M059J (cell line): ENCODE measurements around the gene PUM2. TPM values are rescaled to one million over a fixed set of nuclear protein-coding genes. Genes with fewer than 3 reads are reported as not detected.
A peak's percentile ranks its signal among the peaks of the same experiment; 100 is the strongest.

Experiments
- DNase-seq: peaks from one replicate; pipeline ENCODE4 v3.0.0-alpha.2; 2012; ENCODE audit warnings: low read depth
- total RNA-seq: library from RNA; depleted of rRNA; stranded (reverse); fragments of >200 nt; shearing (Covaris generic); gene quantifications from 2 replicates; pipeline ENCODE4 v1.2.3, GENCODE V29; 2014

The PUM2 gene
- total RNA-seq, 1 experiment from 2014 or later, result 25.6 TPM

DNA sequence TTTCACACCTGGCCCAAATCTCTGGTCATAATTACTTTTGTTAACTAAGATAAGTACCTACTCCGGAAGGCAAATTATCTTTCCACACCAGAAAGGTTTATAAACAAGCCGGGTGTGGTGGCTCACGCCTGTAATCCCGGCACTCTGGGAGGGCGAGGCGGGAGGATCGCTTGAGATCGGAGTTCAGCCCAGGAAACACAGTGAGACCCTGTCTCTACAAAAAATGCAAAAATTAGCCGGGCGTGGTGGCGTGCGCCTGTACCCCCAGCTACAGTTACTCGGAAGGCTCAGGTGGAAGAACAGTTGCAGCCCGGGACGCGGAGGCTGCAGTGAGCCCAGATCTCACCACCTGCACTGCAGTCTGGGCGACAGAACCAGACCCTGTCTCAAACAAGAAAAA, 2.1 kb downstream of the PUM2 start:
- DNase-seq, result no peak

DNA sequence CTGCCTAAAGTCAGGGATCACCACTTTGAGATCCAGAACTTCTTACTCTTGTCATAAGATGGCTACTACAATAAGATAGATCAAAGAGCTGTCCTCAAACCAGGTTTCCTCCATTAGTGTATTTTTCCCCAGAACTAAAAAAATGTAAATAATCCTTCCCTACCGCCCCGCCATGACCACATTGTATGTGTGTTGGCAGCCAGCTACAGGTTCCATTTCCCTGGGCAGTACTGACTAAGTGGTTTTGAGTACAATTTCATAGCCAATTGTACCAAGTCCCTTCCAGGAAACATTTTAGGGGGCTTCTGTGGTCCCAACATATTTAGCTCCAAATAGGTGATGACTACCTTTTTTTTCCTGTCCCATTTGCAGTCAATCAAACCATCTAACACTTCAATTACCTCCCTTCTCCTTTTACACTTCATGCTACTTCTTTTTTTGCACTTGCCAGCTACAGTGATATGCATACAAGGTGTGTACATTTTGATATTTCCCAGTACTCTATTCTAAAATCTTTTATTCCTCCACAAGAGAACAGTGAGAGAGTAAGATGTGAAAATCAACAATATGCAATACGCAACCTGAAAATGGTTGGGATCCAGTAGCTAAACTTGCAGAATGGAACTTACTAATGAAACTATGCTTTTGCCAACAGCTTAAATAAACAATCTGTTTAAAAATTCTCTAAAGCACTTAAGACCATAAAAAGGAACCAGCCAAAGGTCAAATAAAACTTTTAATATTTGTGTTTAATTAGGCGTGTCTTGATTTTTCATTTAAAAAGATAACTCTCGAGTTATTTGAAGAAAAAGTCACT, 3.9 kb downstream of the PUM2 start:
- peak; percentile 17 for DNase-seq

DNA sequence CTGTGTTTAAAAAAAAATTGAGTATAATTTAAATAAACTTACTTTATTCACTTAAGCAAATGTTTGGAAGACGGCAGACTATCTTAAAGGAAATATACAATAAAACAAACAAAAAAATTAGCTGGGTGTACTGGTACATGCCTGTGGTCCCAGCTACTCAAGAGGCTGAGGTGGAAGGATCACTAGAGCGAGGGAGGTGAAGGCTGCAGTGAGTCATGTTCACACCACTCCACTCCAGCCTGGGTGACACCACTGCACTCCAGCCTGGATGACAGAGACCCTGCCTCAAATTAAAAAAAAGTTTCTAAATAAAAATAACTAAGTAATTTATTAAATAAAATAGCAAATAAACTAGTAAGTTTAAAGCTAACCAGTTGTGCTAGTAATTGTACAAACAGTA, 7.5 kb downstream of the PUM2 start:
- peak; percentile 18 for DNase-seq

DNA sequence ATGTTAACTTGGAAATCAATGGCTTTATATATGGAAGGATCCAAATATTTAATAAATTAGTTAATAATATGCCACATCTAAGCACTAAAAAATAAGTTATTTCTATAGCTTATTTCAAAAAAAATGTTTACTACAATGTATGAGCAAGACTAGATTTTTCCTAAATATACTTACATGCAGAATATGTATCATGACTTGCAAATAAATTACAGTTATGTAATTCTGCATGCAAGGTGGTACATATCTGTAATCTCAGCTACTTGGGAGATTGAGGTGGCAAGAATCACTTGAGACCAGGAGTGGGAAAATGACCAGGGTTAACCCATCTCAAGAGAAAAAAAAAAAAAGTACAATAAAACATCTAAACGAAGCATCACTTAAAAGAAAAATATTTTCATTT, 11.6 kb downstream of the PUM2 start:
- no peak for DNase-seq

DNA sequence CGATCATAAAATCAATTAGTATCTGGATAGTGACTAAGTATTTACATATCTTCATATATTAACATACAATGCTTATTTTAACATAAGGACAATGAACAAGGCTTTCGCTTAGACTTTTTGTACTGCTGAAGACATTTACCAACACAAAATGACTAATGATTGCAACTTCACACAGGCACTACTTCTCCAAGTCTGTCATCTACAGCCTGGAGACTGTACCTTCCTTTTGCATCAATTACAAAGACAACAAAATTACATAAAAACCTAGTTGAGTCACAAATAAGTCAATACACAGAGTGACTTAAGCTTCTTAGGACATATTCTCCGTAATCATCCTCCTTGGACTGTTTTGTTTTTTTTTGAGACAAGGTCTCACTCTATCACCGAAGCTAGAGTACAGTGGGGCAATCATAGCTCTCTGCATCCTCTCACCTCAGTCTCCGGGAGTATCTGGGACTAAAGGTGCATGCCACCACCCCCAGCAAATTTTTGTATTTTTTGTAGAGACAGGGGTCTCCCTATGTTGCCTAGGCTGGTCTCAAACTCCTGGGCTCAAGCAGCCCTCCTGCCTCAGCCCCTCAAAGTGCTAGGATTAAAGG, 15.9 kb downstream of the PUM2 start:
- DNase-seq, result no peak

DNA sequence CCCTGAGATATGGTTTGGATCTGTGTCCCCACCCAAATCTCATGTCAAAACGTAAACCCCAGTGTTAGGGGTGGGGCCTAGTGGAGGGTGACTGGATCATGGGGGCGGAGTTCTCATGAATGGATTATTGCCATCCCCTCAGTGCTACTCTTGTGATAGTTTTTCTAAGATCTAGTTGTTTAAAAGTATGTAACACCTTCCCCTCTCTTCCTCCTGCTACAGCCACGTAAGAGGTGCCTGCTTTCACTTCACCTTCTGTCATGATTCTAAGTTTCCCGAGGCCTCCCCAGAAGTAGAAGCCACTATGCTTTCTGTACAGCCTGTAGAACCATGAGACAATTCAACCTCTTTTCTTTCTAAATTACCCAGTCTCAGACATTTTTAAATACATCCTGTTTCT, 16.9 kb downstream of the PUM2 start:
- DNase-seq, result no peak

DNA sequence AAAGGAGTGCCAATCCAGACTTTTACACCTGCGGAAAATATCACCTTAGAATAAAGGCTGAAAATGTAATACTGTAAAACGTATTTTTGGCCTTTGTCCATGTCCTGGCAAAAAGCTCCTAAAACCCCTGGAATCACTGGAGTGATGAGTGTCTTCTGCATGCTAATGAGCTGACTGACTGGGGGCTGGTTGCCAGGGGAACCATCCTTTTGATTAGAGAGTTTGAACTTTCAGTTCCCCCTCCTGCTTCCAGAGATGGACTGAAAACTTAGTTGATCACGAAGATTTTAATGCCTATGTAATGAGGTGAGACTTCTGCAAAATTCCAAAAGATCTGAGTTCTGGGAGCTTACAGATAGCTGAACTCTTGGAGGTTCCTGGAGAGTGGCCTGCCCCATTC, 20.5 kb downstream of the PUM2 start:
- no peak for DNase-seq

DNA sequence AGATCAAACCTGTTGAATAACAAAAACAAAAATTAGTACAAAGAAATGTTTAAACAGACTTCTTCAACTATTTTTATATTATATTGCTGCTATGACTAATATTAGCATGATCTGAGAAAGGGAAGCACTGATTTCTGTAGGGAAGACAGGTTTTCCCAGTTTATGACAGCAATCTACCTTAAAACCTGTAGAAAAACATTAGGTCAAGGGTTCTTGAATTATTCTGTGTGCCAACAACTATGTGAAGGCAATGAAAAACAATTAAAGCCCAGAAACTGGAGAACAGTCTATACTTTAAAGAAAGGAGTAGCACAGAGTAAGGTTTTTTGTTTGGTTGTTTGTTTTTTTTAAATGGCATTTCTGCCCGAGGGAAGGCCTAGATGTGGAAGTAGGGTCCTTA, 23.3 kb downstream of the PUM2 start:
- no peak for DNase-seq

DNA sequence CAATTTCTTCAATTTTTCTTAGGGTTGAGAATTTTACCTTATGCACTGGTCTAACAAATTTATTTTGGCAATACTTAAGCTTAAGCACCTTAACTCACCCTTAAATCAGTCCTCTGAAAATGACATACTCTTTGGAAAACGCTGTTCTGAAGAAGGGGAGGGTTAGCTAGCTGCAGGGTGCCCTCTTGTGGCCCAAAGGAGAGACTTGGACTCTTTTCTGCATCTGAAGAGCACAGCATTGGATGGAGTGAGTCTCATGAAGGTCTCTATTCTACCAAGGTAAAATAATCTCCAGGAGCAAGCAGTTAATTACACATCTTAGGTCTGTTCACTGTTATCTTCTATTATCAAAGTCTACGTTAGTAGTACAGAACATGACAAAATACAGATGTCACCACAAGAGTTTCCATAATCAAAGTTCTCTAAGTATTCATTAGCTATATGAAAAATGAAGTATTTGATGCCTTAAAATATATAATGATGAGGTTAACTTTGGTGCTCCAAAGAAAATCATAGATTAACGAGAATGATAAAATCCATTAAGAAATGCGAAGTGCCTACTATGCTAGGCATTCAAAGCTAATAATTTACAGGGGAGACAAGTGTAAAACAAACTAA, 24.4 kb downstream of the PUM2 start:
- peak; percentile 57 for DNase-seq

DNA sequence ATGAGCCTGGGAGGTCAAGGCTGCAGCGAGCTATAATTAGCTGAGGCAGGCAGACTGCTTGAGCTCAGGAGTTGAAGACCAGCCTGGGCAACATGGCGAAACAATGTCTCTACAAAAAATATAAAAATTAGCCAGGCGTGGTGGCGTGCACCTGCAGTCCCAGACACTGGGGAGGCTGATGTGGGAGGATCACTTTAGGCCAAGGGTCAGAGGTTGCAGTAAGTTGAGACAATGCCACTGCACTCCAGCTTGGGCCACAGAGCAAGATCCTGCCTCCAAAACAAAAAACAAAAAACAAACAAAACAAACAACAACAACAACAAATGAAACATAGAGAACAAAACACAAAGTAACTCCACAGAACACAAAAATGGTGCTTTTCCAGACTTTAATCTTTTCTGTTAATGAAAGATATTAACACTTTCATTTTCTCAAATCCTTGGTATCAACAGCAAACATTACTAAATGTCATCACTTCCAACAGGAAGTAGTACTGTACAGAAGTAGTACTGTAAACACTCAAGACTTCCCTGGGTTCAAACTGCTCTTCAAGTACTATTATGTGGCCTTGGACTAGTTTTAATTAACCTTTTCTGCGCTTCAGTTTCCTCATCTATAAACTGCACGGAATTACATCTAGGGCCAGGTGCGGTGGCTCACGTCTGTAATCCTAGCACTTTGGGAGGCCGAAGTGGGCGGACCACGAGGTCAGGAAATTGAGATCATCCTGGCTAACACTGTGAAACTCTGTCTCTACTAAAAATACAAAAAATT, 27.9 kb downstream of the PUM2 start:
- DNase-seq, result no peak

DNA sequence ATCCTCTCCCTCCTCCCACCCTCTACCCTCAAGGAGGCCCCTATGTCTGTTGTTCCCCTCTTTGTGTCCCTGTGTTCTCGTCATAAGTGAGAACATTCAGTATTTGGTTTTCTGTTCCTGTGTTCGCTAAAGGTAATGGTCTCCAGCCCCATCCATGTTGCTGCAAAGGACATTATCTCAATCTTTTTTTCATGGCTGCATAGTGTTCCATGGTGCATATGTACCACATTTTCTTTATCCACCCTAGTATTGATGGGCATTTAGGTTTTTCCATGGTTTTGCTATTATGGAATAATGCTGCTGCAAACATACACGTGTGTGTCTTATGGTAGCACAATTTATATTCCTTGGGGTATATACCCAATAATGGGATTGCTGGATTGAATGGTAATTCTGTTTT, 33.0 kb downstream of the PUM2 start:
- DNase-seq, result no peak

DNA sequence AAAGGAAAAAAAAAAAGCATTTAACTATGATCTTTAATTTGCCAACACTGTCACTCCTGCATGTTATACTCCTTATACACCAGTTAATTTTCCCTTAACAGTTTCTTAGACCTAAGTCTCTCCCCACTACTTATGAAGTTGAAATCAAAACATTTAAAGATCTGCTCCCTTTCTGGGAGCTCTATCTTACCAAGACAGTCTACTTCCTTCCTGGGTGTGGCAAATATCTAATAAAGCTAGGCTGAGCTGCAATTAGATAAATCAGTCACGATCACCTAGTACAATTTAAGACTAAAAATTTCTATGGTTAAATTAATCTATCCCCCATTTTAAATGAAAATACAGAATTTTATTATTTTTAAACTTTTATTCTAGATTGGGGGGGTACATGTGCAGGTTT, 33.4 kb downstream of the PUM2 start:
- DNase-seq, result no peak

DNA sequence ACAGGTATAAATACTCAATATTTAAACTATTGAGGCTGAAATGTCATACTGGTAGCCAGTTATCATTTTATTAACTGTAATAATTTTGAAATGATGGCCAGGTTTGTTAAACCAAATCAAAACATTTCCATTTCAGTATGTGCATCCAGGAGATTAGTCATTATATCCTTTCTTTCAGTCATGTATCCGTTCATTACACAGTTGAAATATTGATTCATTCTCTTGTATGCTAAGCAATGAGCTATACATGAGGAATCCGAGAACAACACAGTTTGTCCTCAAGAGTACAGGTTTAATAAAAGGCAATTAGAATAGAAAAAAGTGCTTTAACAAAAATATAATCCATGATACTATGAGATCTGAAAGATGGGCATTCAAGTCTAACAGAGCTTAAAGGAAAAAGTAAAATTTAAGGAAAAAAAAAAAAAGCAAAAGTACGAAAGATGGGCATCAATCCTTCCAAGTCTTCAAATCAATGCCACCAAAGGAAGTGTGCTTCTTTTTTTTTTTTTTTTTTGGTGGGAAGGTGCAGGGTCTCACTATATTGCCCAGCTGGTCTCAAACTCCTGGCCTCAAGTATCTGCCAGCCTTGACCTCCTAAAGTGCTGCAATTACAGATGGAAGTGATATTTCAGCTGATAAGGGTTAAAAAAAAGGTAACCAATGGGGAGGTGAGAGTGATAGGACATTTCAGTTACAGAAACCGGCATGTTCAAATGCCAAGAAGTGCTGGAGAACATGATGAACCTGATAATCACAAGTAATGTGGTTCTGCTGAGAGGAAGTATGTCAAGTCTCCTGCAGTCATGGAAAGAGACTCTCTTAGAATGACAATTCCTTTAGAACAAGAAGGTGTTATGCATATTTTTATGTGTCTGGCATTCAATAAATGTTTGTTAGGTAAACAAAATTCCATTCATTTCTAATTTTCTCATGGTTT, 35.8 kb downstream of the PUM2 start:
- no peak for DNase-seq

DNA sequence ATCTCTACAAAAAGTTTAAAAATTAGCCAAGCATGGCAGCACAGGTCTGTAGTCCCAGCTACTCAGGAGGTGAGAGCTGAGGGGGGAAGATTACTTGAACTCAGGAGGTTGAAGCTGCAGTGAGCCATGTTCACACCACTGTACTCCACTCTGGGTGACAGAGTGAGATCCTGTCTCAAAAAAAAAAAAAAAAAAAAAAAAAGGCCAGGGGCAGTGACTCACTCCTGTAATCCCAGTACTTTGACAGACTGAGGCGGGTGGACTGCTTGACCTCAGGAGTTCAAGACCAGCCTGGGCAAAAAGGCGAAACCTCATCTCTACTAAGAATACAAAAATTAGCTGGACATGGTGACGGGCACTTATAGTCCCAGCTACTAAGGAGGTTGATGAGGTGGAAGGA, 37.0 kb downstream of the PUM2 start:
- DNase-seq, result peak; percentile 61

DNA sequence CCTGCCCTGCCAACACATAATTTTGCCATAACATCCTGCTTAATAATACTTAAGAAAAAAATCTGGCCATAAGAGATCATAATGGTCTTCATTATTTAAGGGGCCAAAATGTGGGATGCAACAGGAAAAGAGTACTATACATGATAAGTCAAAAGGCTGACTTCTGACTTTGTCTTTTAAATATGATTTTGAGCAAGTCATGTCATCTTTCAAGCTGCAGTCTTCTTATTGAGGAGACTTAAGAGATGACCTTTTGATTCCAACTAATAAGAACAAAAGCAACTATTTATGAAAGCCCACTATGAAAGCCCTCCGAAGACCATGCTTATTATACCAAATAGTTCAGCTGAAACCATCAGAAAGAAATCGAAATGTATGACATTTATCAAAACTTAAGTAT, 41.6 kb downstream of the PUM2 start:
- DNase-seq, result no peak

DNA sequence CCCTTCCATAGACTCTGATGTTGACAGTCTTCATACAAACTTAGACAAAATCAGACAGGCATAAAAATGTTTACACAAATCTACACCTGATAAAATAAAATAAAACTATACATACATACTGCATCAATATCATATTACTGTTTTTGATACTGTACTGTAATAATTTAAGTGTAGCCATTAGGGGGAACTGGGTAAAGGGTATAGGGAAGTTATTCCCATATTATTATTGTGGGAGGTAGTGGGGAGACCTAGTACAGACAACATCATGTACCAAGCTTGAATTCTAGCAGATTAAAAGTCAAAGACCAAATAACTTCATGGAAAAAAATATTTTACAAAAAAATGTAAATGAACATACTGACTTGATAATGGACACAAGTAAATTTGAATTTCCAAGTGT, 43.3 kb downstream of the PUM2 start:
- no peak for DNase-seq

DNA sequence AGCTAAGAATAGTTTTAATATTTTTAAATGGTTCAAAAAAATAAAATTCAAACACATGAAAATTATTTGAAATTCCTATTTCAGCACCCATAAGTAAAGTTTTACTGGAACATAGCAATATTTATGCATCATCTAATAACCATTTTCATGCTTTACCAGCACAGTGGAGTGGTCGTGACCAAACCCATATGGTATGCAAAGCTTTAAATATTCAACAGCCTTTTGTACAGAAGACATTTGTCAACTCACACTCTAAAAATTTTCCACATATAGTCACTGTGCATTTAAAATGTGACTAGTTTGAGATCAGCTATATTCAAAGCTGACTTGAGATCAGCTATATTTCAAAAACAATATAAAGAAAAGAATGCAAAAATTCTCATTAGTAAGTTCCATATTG, 46.2 kb downstream of the PUM2 start:
- DNase-seq, result no peak

DNA sequence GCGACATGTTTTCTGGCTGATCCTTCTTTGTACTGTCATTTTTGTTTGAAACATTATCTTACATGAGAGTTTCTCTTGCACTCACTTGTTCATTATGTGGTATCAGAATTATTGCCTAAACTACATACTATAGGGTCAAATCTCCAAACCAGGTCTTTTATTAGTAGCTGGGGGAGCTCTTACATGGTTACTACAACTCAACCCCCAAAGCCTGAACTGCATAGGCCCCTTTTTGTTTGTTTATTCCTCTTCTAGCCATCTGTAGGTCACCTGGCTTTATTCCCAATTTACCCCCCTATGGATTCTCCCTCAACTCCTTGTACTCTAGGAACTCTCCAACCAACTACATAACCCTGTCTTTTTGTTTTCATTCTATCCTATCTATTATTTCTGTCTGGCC, 46.7 kb downstream of the PUM2 start:
- DNase-seq, result no peak

DNA sequence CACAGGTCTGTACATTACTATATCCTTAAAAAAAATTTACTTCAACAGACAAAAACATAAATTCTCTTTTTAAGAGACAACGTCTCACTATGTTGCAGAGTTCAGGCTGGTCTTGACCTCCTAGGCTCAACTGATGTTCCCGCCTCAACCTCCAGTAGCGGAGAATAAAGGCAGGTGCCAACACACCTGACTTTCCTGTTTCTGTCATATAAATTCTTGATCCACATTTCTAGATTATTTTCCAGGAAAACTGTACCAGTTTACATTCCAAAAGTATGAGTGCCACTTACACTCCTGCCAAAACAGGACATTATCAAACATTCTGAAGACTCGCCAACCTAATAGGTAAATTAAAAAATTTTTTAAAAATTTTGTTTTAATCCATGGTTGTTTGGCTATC, 48.6 kb downstream of the PUM2 start:
- no peak for DNase-seq

DNA sequence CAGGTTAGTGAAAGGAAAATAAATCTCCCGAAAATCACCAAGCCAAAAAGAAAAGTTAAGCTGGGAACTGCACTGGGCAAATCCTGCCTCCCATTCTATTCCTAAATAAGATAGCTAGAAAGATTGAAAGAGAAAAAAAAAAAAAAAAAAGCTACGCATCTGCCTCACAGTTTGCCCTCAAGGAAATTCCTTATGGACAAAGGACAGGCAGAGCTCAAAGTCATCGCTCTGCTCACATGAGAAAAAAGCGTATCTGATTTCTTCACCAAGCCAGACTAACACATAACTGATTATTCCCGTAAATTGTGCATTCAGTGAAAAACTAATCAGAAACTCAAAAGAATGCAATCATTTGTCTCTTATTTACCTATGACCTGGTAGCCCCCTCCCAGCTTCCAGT, 50.0 kb downstream of the PUM2 start:
- no peak for DNase-seq

DNA sequence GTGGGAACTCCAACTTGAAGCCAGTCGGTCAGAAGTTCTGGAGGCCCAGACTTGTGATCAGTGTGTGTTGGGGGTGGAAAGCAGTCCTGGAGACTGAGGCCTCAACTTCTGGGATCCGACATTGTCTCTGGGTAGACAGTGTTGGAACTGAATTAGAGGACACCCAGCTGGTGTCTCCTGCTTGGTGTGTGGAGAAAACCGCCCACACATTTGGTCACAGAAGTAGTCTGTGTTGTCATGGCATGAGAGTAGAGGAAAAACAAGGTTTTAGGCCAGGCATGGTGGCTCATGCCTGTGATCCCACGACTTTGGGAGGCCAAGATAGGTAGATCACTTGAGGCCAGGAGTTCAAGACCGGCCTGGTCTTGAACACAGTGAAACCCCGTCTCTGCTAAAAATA, 51.5 kb downstream of the PUM2 start:
- no peak for DNase-seq
